Amygdala (tissue), 56 donors: Measurements from ENCODE around the gene HSD11B1.

Source experiments
- DNase-seq, 56 donors: peaks; one replicate each; lab custom pipeline; 2025; lab: John Stamatoyannopoulos, UW

The HSD11B1 gene

DNA sequence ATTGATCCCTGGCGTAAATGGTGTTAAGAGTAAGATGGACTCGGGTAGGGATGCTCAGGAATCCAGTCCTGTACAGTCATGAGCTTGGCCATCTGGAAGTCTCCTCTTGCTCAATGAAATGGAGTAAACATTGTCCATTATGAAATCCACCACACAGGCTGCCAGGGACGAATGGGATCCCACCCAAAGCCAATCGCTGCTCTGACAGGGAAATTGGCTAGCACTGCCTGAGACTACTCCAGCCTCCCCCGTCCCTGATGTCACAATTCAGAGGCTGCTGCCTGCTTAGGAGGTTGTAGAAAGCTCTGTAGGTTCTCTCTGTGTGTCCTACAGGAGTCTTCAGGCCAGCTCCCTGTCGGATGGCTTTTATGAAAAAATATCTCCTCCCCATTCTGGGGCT lies at the start of gene HSD11B1:
Gene HSD11B1 (plus strand): TSS at position 263 of the 400 bp plus-strand sequence. CDS start 97 bp downstream, at position 360.
- DNase-seq, result peak in 40 of 56 donors; percentile 3 to 72 (median 22)

GRCh38 chr1:209655411-209656231 lies 49.0 kb upstream of the HSD11B1 start:
- DNase-seq, result no peak

- no peak for DNase-seq
Observed at GRCh38 chr1:209657140-209657879, 47.3 kb upstream of the HSD11B1 start.

DNA sequence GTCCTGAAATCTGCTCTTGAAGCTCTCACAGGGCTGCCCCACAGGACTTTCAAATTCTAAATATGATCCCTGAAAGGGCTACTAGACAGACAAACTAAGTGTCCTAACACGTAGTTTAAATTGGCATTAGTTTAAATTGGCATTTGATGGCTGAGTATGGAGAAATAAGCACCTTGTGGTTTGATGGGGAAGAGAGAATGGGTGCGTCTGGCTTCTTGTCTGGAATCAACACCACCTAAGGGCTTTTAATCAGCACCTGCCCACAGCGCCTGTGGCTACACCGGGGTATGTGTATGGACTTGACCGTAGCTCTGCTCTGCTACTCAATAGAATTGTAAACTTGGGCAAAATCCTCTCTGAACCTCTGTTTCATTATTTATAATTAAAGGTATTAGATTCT lies 46.7 kb upstream of the HSD11B1 start:
- no peak for DNase-seq

DNA sequence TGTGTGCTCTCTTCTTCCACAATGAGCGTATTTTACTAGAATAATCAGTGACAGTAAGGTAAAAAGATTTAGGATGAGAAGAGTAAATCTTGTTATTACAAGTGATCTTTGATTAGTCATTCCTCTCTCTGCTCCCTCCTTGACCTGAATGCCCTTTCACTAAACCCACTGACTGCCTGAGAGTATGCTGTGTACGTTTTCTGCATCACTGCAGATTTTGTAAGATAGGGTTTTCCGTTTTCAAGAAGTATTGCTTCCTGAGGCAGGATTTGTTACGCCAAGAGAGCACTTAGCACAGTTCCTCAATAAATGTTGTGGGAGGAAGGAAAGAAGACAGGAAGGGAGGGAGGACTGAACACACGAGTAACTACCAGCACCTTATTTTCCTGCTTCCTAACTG lies 44.7 kb upstream of the HSD11B1 start:
- no peak for DNase-seq

DNA sequence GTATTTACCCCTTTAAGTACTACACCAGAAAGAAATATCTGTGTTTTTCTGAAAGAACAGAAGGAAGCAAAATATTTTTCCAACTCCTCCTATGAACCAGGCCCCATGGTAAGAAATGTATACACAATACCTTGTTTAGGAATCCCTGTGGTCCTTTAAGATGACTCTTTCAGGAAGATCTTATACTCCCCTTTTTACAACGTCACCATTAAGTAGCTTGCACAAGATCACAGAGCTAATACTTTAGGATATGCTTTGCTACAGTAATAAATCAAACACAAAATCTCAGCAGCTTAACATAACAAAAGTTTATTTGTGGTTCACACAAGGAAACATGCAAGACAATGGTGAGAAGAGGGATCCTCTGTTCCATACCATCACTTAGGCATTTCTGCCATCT lies 43.6 kb upstream of the HSD11B1 start:
- no peak for DNase-seq

GRCh38 chr1:209662879-209663327 lies 41.7 kb upstream of the HSD11B1 start:
- DNase-seq, result no peak

- no peak for DNase-seq
Observed at GRCh38 chr1:209667103-209667502, 37.5 kb upstream of the HSD11B1 start.

DNA sequence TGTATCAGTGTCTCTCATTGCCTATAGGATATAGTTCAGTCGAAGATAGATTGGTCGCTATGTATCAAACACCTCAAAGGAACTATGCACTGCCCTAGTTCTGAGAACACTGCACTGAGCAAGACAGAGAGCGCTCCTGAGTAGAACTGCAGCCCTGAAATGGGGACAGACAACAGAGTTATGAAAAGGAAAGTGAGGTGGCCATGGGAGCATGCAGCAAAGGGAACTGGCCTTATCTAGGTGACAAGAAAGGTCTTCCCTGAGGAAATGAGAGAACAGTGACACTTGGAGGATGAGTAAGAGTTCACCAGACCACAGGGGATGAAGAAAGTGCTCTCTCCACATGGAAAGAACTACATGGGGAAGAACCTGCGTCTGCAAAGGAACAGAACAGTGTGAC lies 36.9 kb upstream of the HSD11B1 start:
- no peak for DNase-seq

GRCh38 chr1:209670441-209671082 lies 34.1 kb upstream of the HSD11B1 start:
- DNase-seq, result no peak

DNA sequence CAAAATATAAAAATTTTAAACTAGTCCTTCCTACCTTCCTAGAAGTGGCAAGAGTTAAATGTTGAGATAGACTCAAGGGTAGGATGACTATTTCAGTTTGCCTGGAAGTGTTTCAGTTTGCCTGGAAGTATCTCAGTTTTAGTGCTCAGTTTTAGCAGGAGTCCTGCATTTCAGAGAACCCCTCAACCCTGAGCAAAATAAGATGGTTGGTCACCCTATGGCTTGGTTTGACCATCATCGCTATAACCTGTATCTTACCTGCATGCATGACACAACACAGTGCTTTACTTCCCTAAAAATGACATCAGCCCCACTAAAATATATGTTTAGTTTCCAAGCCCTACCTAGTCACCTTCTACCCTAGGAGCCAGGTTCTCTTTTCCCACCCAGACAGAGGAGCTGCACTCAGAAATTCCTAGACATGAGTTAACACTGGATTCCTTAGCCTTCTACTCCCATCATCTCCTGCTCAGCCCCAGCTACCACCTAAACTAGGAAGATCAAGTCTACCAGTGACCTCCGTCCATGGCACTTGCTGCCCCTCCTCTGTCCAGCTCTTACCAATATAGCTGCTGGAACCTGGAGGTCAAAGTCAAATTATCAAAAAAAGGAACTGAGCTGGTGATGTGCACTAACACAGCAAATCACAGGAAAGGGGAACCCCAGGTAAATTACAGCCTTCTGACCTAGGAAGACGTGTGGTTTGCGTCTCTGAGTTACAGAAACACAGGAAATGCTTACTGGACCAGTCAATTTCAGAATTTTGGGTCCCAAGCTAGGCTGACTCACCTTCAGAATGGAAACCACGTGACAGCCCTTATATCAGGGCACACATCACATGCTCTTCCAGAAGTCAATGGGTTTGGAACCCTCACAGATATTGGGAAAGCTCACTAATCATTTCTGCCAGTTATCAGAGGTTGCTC lies 31.7 kb upstream of the HSD11B1 start:
- DNase-seq, result no peak

DNA sequence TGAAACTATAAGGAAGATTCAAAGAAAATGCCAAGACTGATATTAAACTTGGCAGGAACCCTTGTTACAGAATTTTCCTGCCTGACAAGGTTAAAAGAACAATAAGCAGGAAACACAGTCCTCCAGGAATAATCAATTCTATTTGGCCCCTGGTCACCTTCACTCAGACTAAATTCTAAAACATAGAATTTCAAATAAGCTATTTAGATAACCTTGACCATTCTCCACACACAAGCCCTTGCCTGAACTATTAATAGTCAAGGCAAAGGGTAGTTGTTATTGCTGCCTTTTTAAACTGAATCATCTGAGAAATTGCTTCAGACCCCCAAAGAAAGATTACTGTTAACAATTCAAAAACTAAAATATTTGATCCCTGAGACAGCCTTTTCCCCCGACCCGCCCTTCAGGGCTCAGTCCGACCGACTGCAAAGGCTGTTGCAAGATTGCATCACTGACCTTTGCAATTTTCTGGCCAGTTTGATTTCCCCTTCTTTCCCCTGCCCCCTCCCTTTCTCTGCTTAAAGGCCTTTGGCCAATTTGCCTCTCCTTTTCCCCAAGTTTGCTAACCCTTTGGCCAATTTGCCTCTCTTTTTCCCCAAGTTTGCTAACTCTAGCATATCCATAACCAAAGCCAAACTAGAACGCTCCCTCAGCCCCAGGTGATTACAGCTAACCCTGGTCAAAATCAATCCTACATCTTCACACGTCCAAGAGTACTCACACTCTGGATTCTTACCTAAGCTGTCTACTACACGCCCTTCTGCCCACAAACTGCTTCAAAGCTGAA lies 30.8 kb upstream of the HSD11B1 start:
- DNase-seq, result no peak

DNA sequence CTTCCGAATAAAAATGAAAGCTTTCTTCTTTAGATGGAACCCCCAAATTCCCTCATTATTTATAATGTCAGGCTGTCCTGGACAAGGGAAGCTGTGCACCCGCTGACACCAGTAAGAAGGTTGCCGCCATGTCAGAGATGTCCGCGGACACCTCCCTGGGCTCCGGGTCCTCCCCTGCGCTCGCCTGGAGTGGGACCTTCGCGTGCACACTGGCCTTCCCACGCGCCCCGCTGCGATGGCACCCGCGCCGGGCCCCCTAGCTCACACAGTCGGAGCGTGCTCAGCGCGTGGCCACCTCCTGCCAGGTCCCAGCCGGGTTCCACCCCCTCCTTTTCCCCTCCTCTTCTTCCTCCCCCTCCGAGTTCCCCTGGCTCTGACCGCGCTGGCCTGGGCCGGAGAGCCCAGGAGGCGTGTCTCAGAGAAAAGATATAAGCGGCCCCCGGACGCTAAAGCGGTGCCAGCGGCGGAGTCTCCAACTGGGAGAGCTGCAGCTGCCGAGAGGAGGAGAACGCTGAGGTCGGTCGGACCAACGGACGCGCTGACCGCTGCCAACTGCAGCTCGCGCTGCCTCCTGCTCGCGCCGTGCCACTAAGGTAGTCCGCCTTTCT lies 29.6 kb upstream of the HSD11B1 start, which contains the start of gene G0S2:
Gene G0S2 (plus strand): TSS at position 456 of the 608 bp plus-strand sequence. CDS start 273 bp downstream, outside the sequence.
- DNase-seq, result peak in 37 of 56 donors; percentile 15 to 69 (median 35)

- peak in 28 of 56 donors; percentile 6 to 67 (median 38) for DNase-seq
Observed at GRCh38 chr1:209675565-209676154, 29.0 kb upstream of the HSD11B1 start.

GRCh38 chr1:209678981-209679539 lies 25.6 kb upstream of the HSD11B1 start:
- no peak for DNase-seq

GRCh38 chr1:209685821-209686220 lies 18.8 kb upstream of the HSD11B1 start:
- DNase-seq, result no peak

DNA sequence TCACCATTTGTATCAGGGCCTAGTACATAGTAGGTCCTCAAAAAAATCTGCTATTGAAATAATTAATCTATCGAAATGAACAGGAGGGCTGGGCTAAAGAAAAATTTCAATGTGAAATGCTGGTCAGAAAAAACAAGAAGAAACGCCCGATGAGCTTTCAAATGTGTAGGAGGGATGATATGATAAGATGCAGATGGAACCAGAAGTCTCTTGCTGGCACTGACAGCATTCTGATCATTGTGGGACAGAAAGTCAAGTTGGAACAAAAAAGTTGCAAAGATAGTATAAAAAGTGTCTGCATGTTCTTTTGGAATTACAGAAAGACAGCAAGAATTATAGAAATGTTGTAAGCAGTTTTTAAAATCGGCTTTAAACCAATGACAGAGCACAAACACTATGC lies 18.3 kb upstream of the HSD11B1 start:
- DNase-seq, result no peak

DNA sequence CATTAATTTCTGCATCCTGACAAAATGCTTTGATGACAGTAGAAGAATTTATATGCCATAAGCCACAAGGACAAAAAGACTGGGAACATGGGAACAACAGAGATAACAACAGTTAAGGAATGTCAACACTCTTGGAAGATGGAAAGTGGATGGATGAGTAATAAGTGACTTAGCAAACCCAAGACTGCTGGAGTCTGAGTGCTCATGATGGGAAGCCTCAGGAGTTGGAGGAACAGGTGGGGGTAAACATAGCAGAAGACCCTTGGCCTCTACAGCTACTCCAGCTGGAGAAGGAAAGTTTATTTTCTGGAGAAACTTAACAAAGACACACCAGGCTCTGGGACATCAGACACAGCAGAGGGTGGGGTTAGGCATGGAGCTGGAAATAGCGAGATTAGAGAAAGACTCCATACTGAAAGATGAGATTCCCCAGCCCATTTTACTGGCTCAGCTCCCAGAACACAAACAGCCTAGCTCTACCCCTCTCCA lies 15.9 kb upstream of the HSD11B1 start:
- DNase-seq, result no peak
